NOMO-1 treated with DMSO at 0.1 percent for 48 hours (cell line): ENCODE results near the gene PRSS33.

Experiments used
- DNase-seq: peaks from one replicate; lab custom pipeline; 2025; ENCODE audit not compliant: unreplicated experiment; lab: John Stamatoyannopoulos, UW

Gene PRSS33

GRCh38 chr16:2744711-2745110, 42.6 kb downstream of the PRSS33 start:
- no peak for DNase-seq

GRCh38 chr16:2743007-2743810, 44.2 kb downstream of the PRSS33 start:
- no peak for DNase-seq

GRCh38 chr16:2742323-2743006, 44.9 kb downstream of the PRSS33 start:
- no peak for DNase-seq

- no peak for DNase-seq
These were observed 46.2 kb downstream of the PRSS33 start for GRCh38 chr16:2741168-2741567.

GRCh38 chr16:2740476-2740875, 46.9 kb downstream of the PRSS33 start:
- DNase-seq, result no peak

GRCh38 chr16:2739625-2740430, 47.5 kb downstream of the PRSS33 start:
- no peak for DNase-seq

- DNase-seq, result no peak
These were observed 48.7 kb downstream of the PRSS33 start for GRCh38 chr16:2738615-2739014.

GRCh38 chr16:2737895-2738418, 49.4 kb downstream of the PRSS33 start:
- no peak for DNase-seq

GRCh38 chr16:2737238-2737605, 50.1 kb downstream of the PRSS33 start:
- DNase-seq, result no peak

- DNase-seq, result no peak
These were observed 50.7 kb downstream of the PRSS33 start for GRCh38 chr16:2736476-2737237.

- DNase-seq, result peak; percentile 35
These were observed 52.4 kb downstream of the PRSS33 start for GRCh38 chr16:2734844-2735515.
